DOHH2 (cell line): ENCODE results near the gene TFAP2A.

Experiments used
- H3F3A ChIP-seq: fragments of 200-600 bp; sonication (generic), shearing (Covaris generic); 2 replicates; pipeline ENCODE4 v1.6.0; 2016; ENCODE audit warnings: antibody characterized with exemption, mild to moderate bottlenecking; ENCODE audit not compliant: control insufficient read depth, insufficient read depth
- H3K27ac ChIP-seq: fragments of 200-600 bp; sonication (generic); 2 replicates; pipeline ENCODE4 v1.5.1; 2014; ENCODE audit warnings: low read depth, mild to moderate bottlenecking, low read length, moderate library complexity
- H3K27me3 ChIP-seq: fragments of 200-600 bp; sonication (generic); 2 replicates; pipeline ENCODE4 v1.6.1; 2014; ENCODE audit warnings: mild to moderate bottlenecking, low read length, mixed read lengths; ENCODE audit not compliant: control insufficient read depth
- H3K36me3 ChIP-seq: fragments of 200-600 bp; sonication (generic); 2 replicates; pipeline ENCODE4 v1.6.1; 2014; ENCODE audit warnings: mild to moderate bottlenecking, low read length, moderate library complexity, mixed read lengths; ENCODE audit not compliant: control insufficient read depth
- H3K4me1 ChIP-seq: fragments of 200-600 bp; sonication (generic); 2 replicates; pipeline ENCODE4 v1.6.1; 2014; ENCODE audit warnings: mild to moderate bottlenecking, low read length, mixed read lengths; ENCODE audit not compliant: control insufficient read depth
- H3K4me2 ChIP-seq: fragments of 200-600 bp; sonication (generic); 2 replicates; pipeline ENCODE4 v1.6.0; 2014; ENCODE audit warnings: mild to moderate bottlenecking, low read length, moderate library complexity
- H3K4me3 ChIP-seq: fragments of 200-600 bp; sonication (generic); 2 replicates; pipeline ENCODE4 v1.5.1; 2014; ENCODE audit warnings: mild to moderate bottlenecking, low read length, mixed read lengths
- H3K79me2 ChIP-seq: fragments of 200-600 bp; sonication (generic); 2 replicates; pipeline ENCODE4 v1.6.1; 2014; ENCODE audit warnings: mild to moderate bottlenecking, low read length, mixed read lengths; ENCODE audit not compliant: control insufficient read depth
- H3K9me2 ChIP-seq: fragments of 200-600 bp; sonication (generic); replicated peaks from 2 replicates; pipeline ENCODE4 v1.6.1; 2014; ENCODE audit warnings: mild to moderate bottlenecking, low read length, mixed read lengths; ENCODE audit not compliant: control insufficient read depth
- H3K9me3 ChIP-seq: fragments of 200-600 bp; sonication (generic); 2 replicates; pipeline ENCODE4 v1.6.1; 2014; ENCODE audit warnings: antibody characterized with exemption, low read length, mixed read lengths; ENCODE audit not compliant: control insufficient read depth, insufficient read depth
- H4K20me1 ChIP-seq: fragments of 200-600 bp; sonication (generic); 2 replicates; pipeline ENCODE4 v1.6.0; 2014; ENCODE audit warnings: low read depth, mild to moderate bottlenecking, antibody characterized with exemption, low read length, moderate library complexity; ENCODE audit not compliant: control insufficient read depth, insufficient read depth
- EZH2phosphoT487 ChIP-seq: fragments of 200-600 bp; sonication (generic); IDR thresholded peaks from 2 replicates; pipeline ENCODE4 v1.6.1; 2017; ENCODE audit warnings: borderline replicate concordance, mild to moderate bottlenecking, antibody characterized with exemption, low read length, moderate library complexity, mixed read lengths
- TF ChIP-seq, protein P1 (sequence below): fragments of 200-600 bp; sonication (generic); IDR thresholded peaks from one replicate; pipeline ENCODE4 v1.5.1; 2014; ENCODE audit warnings: antibody characterized with exemption, mild to moderate bottlenecking, low read depth, low read length; ENCODE audit not compliant: poor library complexity, severe bottlenecking

TFAP2A gene

GRCh38 chr6:10363911-10364310 is 51.0 kb downstream of the TFAP2A start:
- TF ChIP-seq EZH2phosphoT487, result no peak
- TF ChIP-seq, protein P1, sequence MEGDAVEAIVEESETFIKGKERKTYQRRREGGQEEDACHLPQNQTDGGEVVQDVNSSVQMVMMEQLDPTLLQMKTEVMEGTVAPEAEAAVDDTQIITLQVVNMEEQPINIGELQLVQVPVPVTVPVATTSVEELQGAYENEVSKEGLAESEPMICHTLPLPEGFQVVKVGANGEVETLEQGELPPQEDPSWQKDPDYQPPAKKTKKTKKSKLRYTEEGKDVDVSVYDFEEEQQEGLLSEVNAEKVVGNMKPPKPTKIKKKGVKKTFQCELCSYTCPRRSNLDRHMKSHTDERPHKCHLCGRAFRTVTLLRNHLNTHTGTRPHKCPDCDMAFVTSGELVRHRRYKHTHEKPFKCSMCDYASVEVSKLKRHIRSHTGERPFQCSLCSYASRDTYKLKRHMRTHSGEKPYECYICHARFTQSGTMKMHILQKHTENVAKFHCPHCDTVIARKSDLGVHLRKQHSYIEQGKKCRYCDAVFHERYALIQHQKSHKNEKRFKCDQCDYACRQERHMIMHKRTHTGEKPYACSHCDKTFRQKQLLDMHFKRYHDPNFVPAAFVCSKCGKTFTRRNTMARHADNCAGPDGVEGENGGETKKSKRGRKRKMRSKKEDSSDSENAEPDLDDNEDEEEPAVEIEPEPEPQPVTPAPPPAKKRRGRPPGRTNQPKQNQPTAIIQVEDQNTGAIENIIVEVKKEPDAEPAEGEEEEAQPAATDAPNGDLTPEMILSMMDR, result no peak
- H3K4me1 ChIP-seq, result no peaks in the 10 kb centered on the region
- no peaks in the 10 kb centered on the region for H3K9me2 ChIP-seq
- no peaks in the 10 kb centered on the region for H3K9me3 ChIP-seq
- H3K4me2 ChIP-seq, result no peak overlapping the region
- no peaks in the 10 kb centered on the region for H3K36me3 ChIP-seq
- no peak overlapping the region for H3K27ac ChIP-seq
- no peaks in the 10 kb centered on the region for H3K27me3 ChIP-seq
- H3F3A ChIP-seq, result no peaks in the 10 kb centered on the region
- no peaks in the 10 kb centered on the region for H4K20me1 ChIP-seq
- H3K79me2 ChIP-seq, result no peaks in the 10 kb centered on the region
- no peak overlapping the region for H3K4me3 ChIP-seq

GRCh38 chr6:10362300-10362699 is 52.6 kb downstream of the TFAP2A start:
- no peaks in the 10 kb centered on the region for H3K9me3 ChIP-seq
- H4K20me1 ChIP-seq, result no peaks in the 10 kb centered on the region
- no peak overlapping the region for H3K4me3 ChIP-seq
- no peak overlapping the region for H3K4me2 ChIP-seq
- no peak overlapping the region for H3K27ac ChIP-seq
- no peaks in the 10 kb centered on the region for H3K27me3 ChIP-seq
- no peaks in the 10 kb centered on the region for H3K9me2 ChIP-seq
- no peaks in the 10 kb centered on the region for H3K79me2 ChIP-seq
- no peaks in the 10 kb centered on the region for H3F3A ChIP-seq
- TF ChIP-seq, protein P1, result no peak
- TF ChIP-seq EZH2phosphoT487, result no peak
- no peaks in the 10 kb centered on the region for H3K4me1 ChIP-seq
- no peaks in the 10 kb centered on the region for H3K36me3 ChIP-seq

- H3K9me2 ChIP-seq, result no peaks in the 10 kb centered on the region
- no peaks in the 10 kb centered on the region for H3K4me1 ChIP-seq
- no peaks in the 10 kb centered on the region for H4K20me1 ChIP-seq
- H3K36me3 ChIP-seq, result no peaks in the 10 kb centered on the region
- H3F3A ChIP-seq, result no peaks in the 10 kb centered on the region
- no peak overlapping the region for H3K4me2 ChIP-seq
- TF ChIP-seq EZH2phosphoT487, result no peak
- TF ChIP-seq, protein P1, result no peak
- no peaks in the 10 kb centered on the region for H3K27me3 ChIP-seq
- H3K79me2 ChIP-seq, result no peaks in the 10 kb centered on the region
- H3K27ac ChIP-seq, result no peak overlapping the region
- H3K9me3 ChIP-seq, result no peaks in the 10 kb centered on the region
- H3K4me3 ChIP-seq, result no peak overlapping the region
These were observed 53.4 kb downstream of the TFAP2A start for GRCh38 chr6:10361428-10361827.

DNA sequence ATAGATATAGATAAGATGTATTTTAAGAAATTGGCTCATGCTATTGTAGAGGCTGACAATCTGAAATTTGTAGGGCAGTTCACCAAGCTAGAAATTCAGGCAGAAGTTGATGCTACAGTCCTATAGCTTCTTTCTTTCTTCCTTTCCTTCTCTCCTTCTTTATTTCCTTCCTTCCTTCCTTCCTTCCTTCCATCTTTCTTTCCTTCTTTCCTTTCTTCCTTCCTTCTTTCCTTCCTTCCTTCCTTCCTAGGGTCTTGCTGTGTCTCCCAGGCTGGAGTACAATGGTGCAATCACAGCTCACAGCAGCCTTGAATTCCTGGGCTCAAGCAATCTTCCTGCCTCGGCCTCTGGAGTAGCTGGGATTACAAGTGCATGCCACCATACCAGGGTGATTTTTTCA is 55.3 kb downstream of the TFAP2A start:
- Histone ChIP-seq H3F3A (no peaks in the 10 kb centered on the region), H3K4me3 (no peak overlapping the region), H3K36me3 (no peaks in the 10 kb centered on the region), H3K4me1 (no peaks in the 10 kb centered on the region), H3K27me3 (no peaks in the 10 kb centered on the region; the same call in 1 of the 2 replicates), H4K20me1 (no peaks in the 10 kb centered on the region), H3K4me2 (no peak overlapping the region), H3K27ac (no peak overlapping the region), H3K9me2 (no peaks in the 10 kb centered on the region), H3K9me3 (no peaks in the 10 kb centered on the region), H3K79me2 (no peaks in the 10 kb centered on the region)
- no peak for TF ChIP-seq EZH2phosphoT487
- TF ChIP-seq, protein P1, result no peak
